Measurements from ENCODE around the gene CAMTA1. TPM values are rescaled to one million over a fixed set of nuclear protein-coding genes. Genes with fewer than 3 reads are reported as not detected.

The CAMTA1 gene
- 58.1 and 60.2 TPM in 2 replicates for total RNA-seq

GRCh38 chr1:6785318-6785727 lies at the start of gene CAMTA1:
TSS of gene CAMTA1 (plus strand) at chr1:6785454. CDS start at chr1:6785531, 77 bp downstream.

DNA sequence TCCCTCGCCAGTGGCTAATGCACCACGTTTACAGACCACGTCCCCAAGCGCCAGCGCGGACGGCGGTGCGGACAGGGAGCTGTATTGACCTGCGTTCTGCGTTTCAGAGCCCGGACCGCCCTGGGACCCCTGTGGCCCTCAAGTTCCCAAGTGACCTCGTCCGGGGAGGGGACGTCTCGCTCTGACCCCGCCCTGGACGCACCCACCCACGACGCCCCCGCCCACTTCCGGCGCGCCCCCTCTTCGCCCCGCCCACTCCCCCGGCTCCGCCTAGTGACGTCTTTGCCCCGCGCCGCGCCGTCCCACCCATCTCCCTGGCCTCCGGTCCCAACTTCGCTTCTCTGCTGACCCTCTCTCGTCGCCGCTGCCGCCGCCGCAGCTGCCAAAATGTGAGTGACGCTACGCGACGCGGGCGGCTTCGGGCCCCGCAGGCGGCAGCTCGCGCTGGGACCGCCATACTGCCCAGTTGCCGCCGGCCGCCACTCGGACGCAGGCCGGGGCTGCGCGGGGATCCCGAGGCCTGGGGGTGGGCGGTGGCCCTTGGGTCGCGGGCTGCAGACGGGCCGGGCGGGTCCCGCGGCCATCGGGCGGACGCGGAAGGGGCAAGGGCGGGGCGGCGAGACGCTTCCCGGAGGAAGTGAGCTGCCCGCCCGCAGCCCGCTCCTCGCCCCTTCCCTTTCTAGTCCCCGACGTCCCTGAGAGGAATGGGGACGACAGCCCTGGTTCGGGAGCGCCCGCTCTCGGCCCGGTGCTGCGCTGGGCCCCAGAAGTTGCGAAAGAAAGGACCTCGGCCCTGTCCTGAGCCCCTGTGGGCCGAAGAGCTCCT lies 986.0 kb downstream of the CAMTA1 start, which contains the start of gene VAMP3:
Gene VAMP3, plus strand, starts transcription at position 300 of the 826 bp plus-strand sequence. Its CDS starts 88 bp downstream, at position 388.

GRCh38 chr1:7783826-7784491 lies 998.7 kb downstream of the CAMTA1 start, which contains the start of gene PER3:
TSS of gene PER3 (plus strand) at chr1:7784291. CDS start at chr1:7784878, 587 bp downstream.

Other genes with a start within 250 kb of the CAMTA1 start
- 22.2 and 24.6 TPM in 2 replicates for gene NOL9, start 230.9 kb upstream of the CAMTA1 start, total RNA-seq
- gene TAS1R1, start 230.1 kb upstream of the CAMTA1 start, total RNA-seq = not detected in 2 replicates
- gene ZBTB48, start 205.5 kb upstream of the CAMTA1 start, total RNA-seq = 17.4 and 19.2 TPM in 2 replicates
- 71.9 and 94.2 TPM in 2 replicates for gene KLHL21, start 182.6 kb upstream of the CAMTA1 start, total RNA-seq
- 18.6 and 19.9 TPM in 2 replicates for gene PHF13, start 171.7 kb upstream of the CAMTA1 start, total RNA-seq
- gene THAP3, start 160.6 kb upstream of the CAMTA1 start, total RNA-seq = 25.7 and 31.0 TPM in 2 replicates
- 28.9 and 37.4 TPM in 2 replicates for gene DNAJC11, start 83.6 kb upstream of the CAMTA1 start, total RNA-seq